HUDEP-2 (cell line): ENCODE measurements around the gene IP6K3.
A peak's percentile ranks its signal among the peaks of the same experiment; 100 is the strongest.

ENCODE experiments used
- DNase-seq, 76 experiments: peaks; one replicate each; lab custom pipeline; 2025; ENCODE audit not compliant: unreplicated experiment in 76 of 76; lab: John Stamatoyannopoulos, UW

Gene IP6K3

DNA sequence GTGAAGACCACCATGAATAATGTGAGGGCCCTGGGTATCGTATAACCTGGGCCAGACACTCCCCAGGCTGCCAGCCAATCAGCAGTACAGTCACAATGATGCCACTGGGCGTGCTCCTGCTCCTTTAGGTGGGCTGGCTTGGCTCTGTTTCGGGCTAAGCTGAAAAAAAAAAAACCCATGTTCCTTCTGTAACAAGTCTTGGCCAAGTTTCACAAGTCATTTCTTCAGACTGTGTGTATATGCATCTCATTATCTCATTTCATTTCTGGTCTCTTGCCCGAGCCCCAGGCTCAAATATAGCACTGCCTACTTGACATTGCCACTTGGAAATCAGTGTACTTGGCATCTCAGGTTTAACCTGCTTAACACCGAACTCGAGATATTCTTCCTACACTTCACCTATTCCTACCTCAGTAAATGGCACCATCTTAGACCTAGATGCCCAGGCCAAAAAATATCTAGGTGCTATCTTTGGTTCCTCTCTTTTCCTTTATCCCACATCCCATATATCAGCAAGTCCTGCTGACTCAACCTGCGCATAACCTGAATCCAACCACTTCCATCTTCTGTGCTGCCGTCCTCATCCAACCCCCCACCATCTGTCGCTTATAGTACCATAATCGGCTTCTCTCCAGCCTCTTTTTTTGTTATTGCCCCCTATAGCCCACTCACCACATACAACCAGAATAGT, 37.0 kb downstream of the IP6K3 start:
- no peak for DNase-seq

DNA sequence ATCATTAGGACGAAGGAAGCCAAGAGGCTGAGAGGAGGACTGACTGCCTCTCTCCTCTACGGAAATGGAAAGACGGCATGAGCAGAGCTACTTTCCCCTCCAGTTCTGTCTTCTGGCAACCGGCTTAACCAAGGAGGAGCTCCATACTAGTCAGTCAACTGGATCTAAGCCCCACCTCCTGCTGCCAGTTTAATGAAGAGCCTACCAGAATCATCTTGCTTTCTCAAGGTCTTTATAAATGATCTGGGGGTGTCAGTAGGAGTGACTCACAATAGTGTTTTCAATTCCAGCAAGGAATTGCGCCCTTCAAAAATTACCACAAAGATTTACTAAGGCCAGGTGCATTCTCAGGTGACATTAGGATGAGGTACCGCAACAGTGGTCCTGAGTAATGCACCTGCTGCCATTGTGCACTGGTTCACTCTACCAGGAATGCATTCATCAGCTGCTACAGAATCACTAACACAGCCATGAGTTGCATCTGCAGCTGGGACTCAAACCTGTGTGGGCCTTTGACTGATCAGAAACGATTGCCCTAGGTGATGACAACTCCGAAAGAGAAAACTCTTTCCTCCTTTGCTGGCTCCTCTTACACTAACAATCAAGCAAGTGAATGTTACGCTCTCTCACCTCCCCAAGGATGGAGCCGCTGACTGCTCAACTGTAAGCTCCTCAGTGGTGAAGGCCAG, 38.0 kb downstream of the IP6K3 start:
- no peak for DNase-seq

DNA sequence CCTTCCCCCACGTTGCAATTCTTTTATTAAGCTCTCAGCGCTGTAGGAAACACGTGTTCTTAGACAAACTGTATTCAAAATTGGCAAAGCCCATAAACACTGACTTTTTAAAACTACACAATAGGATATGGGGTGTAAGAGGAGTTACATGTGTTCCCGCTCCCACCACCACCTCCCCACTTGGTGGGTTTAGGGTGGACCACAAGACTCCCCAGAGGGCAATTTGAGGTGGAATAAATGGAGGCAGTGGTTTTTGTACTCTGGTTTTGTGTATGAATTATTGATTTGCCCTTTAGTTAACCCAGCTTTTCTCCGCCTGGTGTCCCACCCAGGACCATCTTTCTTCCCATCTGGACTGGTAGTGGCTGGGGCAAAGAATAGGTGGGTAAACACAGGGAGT, 38.9 kb downstream of the IP6K3 start:
- no peak for DNase-seq

DNA sequence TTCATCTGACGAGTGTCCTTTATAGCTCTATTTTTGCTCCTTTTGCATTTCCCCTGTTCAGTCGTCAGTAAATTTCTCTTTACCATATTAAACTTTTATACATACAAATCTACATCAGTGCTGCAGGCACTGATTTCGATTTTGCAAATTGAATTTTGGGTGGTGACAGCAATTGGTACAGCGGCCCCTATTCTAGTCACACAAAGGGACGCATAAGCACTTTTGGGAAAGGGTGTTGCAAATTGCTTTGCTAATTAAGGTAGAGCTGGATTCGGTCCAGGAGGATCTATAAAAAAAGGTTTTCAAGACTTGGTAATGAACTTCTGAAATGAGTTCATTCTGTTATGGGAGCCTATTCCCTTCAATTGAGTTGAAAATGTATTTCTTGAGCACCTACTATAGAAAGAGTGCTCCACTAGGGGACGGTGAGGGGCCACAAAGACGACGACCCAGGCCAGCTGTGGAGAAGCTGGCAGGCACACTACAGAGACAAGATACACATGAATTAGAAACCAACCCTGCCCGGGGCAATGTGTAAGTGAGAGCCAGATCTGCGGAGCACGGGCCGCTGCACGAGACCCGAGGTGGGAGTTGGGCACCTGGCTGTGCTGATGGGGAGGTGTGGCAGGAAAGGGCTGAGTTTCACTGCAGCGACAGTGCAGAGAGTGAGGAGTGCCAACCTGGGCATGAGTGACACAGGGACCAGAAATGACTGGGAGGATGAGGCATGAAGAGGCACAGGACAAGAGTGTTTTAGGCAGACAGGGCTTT, 40.6 kb downstream of the IP6K3 start:
- no peak for DNase-seq

DNA sequence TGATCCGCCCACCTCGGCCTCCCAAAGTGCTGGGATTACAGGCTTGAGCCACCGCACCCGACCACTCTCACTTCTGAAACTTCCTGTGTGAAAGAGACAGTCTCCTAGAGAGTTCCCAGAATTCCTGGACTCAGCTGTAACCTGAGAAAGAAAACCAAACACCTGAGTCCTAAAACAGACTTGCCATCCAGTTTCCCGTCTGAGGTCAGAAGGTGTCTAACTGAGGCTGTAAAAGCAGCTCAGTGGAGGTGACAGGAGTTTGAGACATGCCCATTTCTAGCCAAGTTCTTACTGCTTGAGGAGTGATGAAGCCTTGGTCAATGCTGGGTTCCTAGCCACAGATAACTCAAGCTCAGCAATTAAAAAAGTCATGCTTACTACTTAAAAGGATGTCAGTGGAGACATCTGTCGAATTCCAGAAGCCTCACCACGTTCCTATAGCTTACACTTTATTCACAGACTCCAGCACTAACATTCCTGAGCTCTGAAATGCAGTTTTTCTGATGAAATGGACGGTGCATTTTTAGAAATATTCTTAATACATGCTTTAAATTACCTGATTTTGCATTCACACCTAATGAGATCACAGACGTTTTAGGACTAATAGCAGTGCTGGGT, 41.3 kb downstream of the IP6K3 start:
- DNase-seq = no peak

DNA sequence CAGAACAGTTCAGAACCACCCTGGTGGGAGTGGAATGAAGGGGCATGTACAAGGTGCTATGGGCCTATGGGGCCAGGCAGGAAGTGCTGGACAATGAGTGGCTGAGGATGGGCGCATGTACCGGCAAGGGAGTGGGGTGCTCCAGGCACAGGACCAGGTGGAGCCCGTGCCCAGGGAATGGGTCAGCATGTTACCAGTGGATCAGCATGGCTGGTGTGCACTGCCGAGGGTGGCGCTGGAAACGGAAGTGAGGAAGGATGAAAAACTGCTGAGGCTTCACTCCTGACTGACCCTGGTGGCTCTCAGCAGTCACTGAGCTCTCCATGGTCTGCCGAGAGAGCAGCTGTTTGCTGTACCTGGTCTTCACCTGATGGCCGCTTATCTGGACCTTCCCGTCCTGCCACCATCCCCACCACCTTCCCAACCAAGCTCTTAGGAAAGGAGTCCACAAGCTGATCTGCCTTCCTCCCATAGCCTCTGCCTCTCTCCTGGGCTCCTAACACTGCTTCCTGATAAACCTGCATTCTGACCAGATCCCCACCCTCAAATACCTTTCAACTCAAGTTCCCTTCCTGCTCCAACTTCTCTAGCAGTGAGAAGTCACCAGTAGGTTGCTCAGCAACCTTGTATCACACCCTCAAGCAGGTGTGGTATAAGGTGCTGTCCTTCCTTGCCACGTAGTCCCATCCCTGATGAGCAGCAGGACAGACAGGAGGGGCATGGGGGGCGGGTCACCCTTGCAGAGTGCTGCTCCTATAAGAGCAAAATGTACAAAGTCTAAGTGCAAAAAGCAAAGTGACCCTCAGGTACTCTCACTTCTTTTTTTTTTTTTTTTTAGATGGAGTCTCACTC, 42.3 kb downstream of the IP6K3 start:
- no peak for DNase-seq

DNA sequence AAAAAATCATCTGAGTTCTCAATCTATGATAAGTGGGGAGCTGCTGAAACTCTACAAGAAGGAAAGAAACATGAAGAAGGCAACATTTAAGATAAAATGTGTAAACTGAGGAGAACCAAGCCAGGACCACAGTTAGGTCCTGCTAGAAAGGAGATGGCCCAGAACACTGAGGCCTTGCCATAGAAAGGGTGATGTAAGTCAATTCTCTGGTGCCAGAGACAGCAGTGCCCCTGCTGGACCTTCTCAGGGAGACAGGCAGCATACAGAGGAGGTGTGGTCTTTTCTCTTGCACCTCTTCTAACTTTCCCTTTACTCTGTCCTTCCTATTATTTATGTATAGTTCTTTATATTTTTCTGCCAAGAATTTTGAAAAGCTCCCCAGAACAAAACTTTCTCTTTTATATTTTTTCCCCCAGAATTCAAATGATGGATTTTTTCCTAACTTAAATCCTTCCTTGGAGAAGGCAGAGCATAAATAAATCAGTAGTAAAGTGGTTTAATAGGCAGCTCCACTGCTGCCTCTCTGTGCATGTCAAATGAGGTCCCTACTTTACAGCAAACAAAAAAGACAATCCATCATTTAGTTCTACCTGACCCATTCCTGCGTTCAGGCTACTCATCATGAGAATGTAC, 44.2 kb downstream of the IP6K3 start:
- DNase-seq = peak in 55 of 76 experiments; percentile 5 to 68 (median 32)

DNA sequence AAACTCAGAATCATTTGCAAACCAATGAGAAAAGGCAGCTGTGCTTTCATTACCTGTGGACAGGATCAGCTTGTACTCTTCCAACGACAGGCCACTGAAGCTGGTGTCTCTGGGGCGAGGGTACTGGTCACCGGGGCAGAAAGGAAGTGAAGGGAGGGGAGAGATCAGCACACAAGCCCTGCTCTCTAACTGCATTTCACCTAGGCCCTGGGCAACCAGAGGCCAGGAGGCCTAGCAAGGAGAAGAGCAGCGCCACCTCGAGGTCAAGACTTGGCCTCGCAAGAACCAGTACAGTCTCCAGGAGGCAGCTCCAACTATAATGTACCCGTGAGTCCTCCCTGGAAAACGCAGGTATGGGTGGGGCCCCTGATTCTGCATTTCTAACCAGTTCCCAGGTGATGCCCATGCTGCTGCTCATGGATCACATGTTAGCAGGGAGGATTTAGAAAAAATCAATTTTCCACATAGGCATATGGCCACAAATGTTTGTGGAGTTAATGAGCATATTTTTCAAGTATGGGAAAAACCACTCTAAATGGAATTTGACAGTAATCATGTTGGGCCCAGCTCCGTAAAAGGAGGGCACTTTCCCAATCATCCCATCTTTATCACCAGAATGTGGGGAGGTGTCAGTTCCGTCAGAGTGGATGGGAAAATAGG, 46.2 kb downstream of the IP6K3 start:
- peak in 68 of 76 experiments; percentile 17 to 79 (median 53) for DNase-seq

DNA sequence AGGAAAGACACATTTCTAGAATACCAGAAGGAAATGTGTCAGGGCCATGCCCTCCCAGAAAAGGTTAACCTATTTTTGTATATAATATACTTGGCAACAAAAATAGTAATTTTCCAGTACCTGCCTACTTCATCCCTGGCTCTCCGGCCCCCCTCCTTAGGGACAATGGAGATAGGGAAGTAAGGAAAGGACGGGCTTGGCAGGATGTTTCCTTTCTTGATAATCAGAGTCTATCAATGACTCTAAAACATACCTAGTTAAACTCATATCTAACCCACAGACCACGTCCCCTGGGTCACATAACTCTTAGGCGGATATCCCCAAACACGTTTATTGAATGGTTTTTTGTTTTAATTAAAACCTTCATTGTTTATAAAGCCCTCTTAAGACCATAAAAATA, 47.0 kb downstream of the IP6K3 start:
- DNase-seq = no peak

DNA sequence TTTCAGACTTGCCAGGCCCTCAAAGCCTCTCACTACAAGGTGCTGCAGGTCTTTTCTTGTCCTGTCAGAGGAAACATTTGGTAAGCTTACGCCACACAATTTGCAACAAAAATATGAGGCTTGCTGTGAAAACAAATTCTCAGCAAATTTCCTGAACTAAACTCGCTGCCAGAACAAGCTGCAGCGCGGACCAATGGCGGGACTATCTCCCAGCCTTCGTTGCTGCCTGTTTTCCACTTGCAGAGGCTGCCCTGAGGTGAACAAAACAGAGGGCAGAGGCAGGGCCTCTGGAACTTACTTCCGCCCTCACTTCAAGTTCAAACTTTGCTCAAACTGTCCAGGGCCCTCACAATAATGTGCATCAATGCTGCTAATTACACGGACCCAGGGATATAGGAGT, 47.6 kb downstream of the IP6K3 start:
- no peak for DNase-seq

DNA sequence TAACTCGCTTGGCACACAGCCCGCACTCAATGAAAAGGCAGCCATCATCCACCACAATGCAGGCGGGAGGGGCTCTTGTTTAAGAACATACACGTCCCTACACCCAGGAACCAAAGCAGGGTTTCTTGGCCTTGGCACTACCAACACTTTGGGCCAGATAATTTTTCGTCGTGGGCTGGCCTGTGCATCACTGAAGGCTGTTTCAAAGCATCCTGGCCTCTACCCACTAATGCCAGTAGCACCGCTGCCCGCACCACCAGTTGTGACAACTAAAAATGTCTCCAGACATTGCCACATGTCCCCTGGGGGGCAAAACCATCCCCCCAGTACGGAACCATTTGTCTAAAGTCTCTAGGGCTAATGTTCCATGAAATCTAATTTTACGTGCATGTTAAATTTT, 48.2 kb downstream of the IP6K3 start:
- no peak for DNase-seq

DNA sequence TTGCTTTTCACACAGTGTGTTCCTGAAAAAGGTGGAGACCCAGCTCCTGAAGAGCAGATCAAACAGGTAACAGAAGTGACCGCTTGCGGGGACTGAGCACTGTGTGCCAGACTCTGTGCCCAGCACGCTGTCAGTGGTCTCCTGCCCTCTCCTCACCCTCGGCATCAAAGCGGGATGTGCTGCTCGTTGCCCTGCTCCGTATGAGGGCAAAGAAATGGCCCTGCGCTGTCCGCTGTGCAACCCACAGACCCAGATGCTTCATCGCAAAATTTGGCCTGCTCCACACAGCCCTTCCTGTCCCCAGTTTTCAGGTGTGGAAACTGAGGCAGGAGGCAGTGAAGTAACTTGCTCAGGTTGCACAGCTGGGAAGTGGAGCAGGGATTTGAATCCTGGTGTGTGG, 48.9 kb downstream of the IP6K3 start:
- DNase-seq = no peak

DNA sequence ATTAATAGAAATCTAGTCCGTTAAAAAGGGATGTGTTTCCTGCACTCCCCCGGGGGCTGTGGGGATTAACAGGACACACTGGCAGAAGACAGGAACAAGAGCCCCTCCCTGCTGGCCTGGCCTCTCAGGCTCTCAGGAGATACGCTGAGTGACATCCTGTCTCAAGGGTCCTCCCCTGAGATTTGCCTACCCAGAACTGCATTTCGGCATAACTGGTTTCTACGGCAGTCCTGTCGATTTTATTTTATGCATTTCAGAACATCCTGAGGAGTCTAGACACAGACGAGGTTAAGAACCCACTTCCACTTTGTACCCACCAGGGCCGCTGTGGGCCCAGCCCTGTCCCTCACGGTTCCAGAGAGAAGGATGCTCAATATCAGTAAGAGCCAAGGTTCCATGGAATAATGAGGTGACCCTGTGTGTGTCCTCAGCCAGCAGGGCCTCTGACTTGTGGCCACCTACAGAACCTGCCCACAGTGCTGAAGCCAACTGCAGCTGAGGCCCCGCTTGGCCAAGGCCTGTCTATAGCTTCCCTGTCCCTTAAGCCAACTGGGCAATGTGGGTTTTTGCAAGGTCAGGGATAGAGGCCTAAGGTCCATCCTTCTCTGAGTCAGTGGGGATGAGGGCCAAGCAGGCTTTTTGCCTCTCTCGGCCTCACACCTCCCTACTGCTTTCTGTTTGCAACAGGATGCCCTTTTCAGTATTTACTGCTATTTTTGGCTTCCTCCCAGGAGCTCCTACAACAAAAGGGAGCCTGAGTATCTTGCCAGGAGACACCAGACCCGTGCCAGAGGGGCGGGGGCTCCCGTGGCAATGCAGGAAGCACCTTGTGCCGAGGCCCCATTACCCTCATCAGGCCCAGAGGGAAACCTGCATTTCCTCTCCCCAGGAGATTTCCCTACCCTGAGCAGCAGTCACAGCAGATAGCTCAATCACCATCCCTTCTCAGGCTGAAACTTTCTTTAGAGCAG, 49.9 kb downstream of the IP6K3 start:
- DNase-seq = no peak

DNA sequence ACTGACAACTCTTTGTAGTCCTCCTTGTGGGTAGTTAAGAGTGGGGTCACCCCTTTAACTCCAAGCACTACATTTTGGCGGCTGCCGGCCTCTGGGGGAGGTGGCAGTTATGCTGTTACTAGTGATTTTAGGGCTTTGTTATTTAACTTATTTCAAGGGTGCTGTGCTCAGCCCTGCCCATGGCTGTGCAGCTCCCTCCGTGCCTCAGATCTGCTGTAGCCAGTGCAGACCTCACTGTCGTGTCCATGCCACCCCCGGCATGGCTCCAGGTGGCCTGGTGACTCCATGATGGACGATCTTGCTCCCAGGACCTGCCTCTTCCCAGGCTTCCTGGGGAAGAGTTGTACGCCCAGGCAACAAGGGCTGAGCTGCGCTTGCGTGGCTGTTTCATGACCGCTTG, 50.6 kb downstream of the IP6K3 start:
- DNase-seq = no peak

DNA sequence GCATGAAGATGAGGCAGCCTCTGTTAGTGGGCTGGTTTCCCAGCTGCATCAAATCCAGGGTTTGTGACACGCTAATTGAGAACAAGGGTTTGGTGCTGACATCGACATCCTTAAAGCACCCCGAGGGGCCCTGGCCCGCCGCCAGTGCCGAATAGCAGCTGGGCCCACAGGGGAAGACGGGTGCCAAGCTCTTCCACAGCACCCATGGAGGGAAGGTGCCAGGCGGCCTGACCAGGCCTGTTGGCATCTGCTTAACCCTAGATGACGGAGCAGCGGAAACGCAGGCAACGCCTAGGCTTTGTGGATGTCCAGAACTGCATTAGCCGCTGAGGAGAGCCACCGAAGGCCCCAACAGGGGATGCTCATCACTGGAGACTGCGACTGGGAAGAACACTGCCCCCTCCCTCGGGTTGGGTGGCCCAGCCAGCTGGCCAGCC, 51.2 kb downstream of the IP6K3 start:
- DNase-seq = no peak

DNA sequence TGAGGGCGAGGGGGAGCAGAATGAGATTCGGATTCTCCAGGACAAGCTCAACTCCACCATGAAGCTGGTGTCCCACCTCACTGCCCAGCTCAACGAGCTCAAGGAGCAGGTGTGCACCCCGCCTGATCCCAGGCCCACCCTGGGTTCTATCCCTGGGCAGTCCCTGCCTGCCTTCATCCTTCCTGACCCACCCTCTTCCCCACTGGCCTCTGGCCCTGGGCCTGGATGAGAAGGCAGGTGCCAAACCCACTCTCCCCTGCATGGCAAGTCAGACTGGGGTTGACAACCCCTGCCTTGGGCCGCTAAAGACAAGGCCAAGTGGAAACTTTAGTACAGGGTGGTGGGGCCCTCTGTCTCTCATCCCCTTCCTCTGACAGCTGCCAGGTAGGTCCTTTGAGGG, 51.7 kb downstream of the IP6K3 start:
- DNase-seq = no peak

DNA sequence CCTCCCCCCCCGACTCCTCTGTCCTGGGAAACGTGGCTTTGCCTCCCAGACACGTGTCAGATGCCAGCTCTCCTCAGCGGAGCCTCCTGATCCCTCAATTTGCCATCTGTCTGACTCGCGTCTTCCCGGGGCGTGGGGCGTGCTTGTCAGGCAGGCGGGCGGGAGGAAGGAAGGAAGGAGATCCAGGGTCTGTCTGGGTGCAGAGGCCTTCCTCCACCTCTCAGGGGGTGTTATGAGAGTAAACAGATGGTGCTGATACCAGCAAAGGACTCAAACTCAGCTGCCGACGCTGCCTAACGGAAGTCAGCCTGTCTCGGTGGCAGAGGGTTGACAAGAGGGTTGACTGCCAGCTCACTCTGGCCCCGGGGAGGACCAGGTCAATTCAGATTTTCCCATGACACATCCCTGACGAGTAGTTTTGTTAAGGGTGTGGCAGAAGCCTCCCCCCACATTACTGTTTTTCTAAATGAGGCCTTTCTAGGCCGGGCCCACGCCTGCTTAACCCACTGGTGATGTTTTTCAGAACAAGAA, 52.2 kb downstream of the IP6K3 start:
- peak in 12 of 76 experiments; percentile 12 to 42 (median 26) for DNase-seq
